Measurements from ENCODE around the gene EMC10.

GRCh38 chr19:50449236-50449899, 26.9 kb upstream of the EMC10 start:
- no peak for TF ChIP-seq CTCF (IDR thresholded peaks at IDR 0.05)
- TF ChIP-seq EP300 (IDR thresholded peaks at IDR 0.05) = no peak
